Stimulated activated CD8-positive, alpha-beta memory T cell treated with anti-CD3 and anti-CD28 coated beads, Interleukin-7, amount 100 ng/mL, for 1 hour (primary cell): ENCODE results near the gene GPSM1.
"Not testable (repeated sequence)": the region's sequence is repeated elsewhere in the genome, so short reads cannot be mapped to it uniquely, and the experiment has no call there.

Experiments used
- DNase-seq, 2 donors: peaks; one replicate each; pipeline ENCODE4 v3.0.0-alpha.2; 2020; ENCODE audit warnings: low read depth in 2 of 2

GPSM1 gene

GRCh38 chr9:136317695-136318094 lies 9.6 kb upstream of the GPSM1 start:
- DNase-seq, result no peak

GRCh38 chr9:136318111-136318775 lies 9.1 kb upstream of the GPSM1 start:
- DNase-seq, result no peak

- no peak for DNase-seq
These were observed 8.5 kb upstream of the GPSM1 start for GRCh38 chr9:136318776-136319241.

- not testable (repeated sequence) for DNase-seq
These were observed 8.1 kb upstream of the GPSM1 start for GRCh38 chr9:136319244-136319643.

GRCh38 chr9:136319955-136320354 lies 7.4 kb upstream of the GPSM1 start:
- DNase-seq, result not testable (repeated sequence)

- not testable (repeated sequence) for DNase-seq
These were observed 6.4 kb upstream of the GPSM1 start for GRCh38 chr9:136320972-136321371.

GRCh38 chr9:136321561-136321960 lies 5.8 kb upstream of the GPSM1 start:
- no peak for DNase-seq

- no peak for DNase-seq
These were observed 4.5 kb upstream of the GPSM1 start for GRCh38 chr9:136322756-136323330.

- no peak for DNase-seq
These were observed 4.0 kb upstream of the GPSM1 start for GRCh38 chr9:136323371-136323789.

GRCh38 chr9:136324501-136325300 lies 2.6 kb upstream of the GPSM1 start:
- DNase-seq, result no peak

- no peak for DNase-seq
These were observed 2.0 kb upstream of the GPSM1 start for GRCh38 chr9:136325358-136325757.

- DNase-seq, result no peak
These were observed 1.1 kb upstream of the GPSM1 start for GRCh38 chr9:136326061-136326760.

GRCh38 chr9:136326761-136327303 lies 507 bp upstream of the GPSM1 start:
- no peak for DNase-seq

- no peak for DNase-seq
These were observed 777 bp downstream of the GPSM1 start for GRCh38 chr9:136328011-136328621.

GRCh38 chr9:136328622-136329041 lies 1.3 kb downstream of the GPSM1 start:
- no peak for DNase-seq

- no peak for DNase-seq
These were observed 1.9 kb downstream of the GPSM1 start for GRCh38 chr9:136329211-136329627.

- no peak for DNase-seq
These were observed 2.5 kb downstream of the GPSM1 start for GRCh38 chr9:136329636-136330405.

- no peak for DNase-seq
These were observed 3.2 kb downstream of the GPSM1 start for GRCh38 chr9:136330406-136330990.

- DNase-seq, result no peak
These were observed 3.7 kb downstream of the GPSM1 start for GRCh38 chr9:136331030-136331429.
